ENCODE measurements around the gene POU6F2. TPM values are rescaled to one million over a fixed set of nuclear protein-coding genes. Genes with fewer than 3 reads are reported as not detected.

The POU6F2 gene
- total and polyA plus RNA-seq, 9 of the 15 experiments (the other 6 are each of a cell fraction or from before 2014, with no cell fraction given), result 0.29 to 1.5 (median 0.96) TPM

DNA sequence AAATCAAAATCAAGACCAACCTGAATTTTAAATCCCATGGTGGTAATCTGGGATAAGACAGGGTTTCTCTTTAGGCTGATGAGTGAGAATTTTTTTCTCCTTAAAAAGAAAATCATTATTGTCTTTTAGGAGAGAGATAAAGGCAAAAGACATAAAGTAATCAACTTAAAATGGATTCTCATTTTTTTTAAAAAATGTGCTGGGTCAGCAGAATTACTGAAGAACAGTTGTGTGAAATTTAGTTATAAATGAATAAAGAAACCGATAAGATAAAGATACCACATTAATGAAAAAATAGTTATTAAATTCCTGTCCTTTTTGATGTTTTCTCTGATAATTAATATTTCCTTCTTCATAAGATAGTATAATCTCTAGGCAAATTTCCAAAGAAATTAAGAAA lies 427.2 kb downstream of the POU6F2 start:
- no TSS peak for BruUV-seq (replicated peaks)
- intact Hi-C loops (cut with micrococcal nuclease) (no loop called here), in situ Hi-C loops (cut with MboI) (no loop called here)
- Histone ChIP-seq H3K4me1 (replicated peaks in 1 of 2; ENCODE audit: control insufficient read depth in 2 of 2, insufficient read depth in 2 of 2, low read length in 2 of 2) (no peaks in the 10 kb centered on the region), H3K4me3 (no peak overlapping the region), H3K27me3 (ENCODE audit: control insufficient read depth in 2 of 2, insufficient read depth in 2 of 2, low read length in 2 of 2) (peaks cover 3 to 14% of the 10 kb centered on the region in 2 experiments; a peak in 3 of 5 replicates), H2AFZ (ENCODE audit: low read depth, low read length) (no peak overlapping the region), H3K36me3 (ENCODE audit: control insufficient read depth, insufficient read depth, low read length) (no peaks in the 10 kb centered on the region), H3K9ac (ENCODE audit: insufficient read depth in 1 of 2, low read depth in 2 of 2, low read length in 2 of 2) (no peak overlapping the region), H3K27ac (ENCODE audit: extremely low read depth, low read depth, low read length) (no peak overlapping the region), H4K20me1 (replicated peaks; ENCODE audit: control insufficient read depth, insufficient read depth, low read length) (no peaks in the 10 kb centered on the region), H3K79me2 (ENCODE audit: control insufficient read depth, insufficient read depth, low read length) (no peaks in the 10 kb centered on the region), H3K9me3 (replicated peaks; ENCODE audit: control insufficient read depth, insufficient read depth, low read depth, low read length) (no peaks in the 10 kb centered on the region), H3K4me2 (ENCODE audit: insufficient read depth, low read length) (no peak overlapping the region), H3K9me1 (ENCODE audit: control insufficient read depth, insufficient read depth, low read length) (no peaks in the 10 kb centered on the region)
- CTCF ChIA-PET (ENCODE audit: low intra/inter-chr PET ratio), result no interaction called here
- no peak for DNase-seq (ENCODE audit: extremely low read depth in 1 of 4, low spot score in 3 of 4)
- WGBS (ENCODE audit: insufficient coverage, low coverage, missing lambda C conversion rate), result 0% methylated on average over 1 of the region's 1 CpG
- peak; percentile 96 for TF ChIP-seq ZNF316 (IDR thresholded peaks at IDR 0.05)
- TF ChIP-seq C11orf30 (IDR thresholded peaks at IDR 0.05; ENCODE audit: low read depth), result peak; percentile 91
- TF ChIP-seq NBN (IDR thresholded peaks at IDR 0.05; ENCODE audit: low read depth), result no peak
- no peak for TF ChIP-seq SMAD1 (IDR thresholded peaks at IDR 0.05; ENCODE audit: low read depth, low read length, partially characterized antibody)
- TF ChIP-seq PCBP1 (IDR thresholded peaks at IDR 0.05; ENCODE audit: low read depth, low read length, poor library complexity, severe bottlenecking), result no peak
- TF ChIP-seq MAFG (tag; conservative IDR thresholded peaks at IDR 0.05), result peak; percentile 93
- TF ChIP-seq ARID3A (IDR thresholded peaks at IDR 0.05; ENCODE audit: borderline replicate concordance, low read depth, low read length), result no peak
- no peak for TF ChIP-seq ZBED1 (IDR thresholded peaks at IDR 0.05)
- no peak for TF ChIP-seq MAX (CRISPR knock-in tag; IDR thresholded peaks at IDR 0.05)
- no peak for TF ChIP-seq MBD1 (CRISPR knock-in tag; IDR thresholded peaks at IDR 0.05)
- TF ChIP-seq HNRNPUL1 (IDR thresholded peaks at IDR 0.05; ENCODE audit: low read length), result no peak
- TF ChIP-seq ZNF324 (CRISPR knock-in tag; IDR thresholded peaks at IDR 0.05), result no peak
- peak; percentile 97 for TF ChIP-seq MAFF (IDR thresholded peaks at IDR 0.05; ENCODE audit: low read length)
- TF ChIP-seq MAFK (IDR thresholded peaks at IDR 0.05; ENCODE audit: low read length), result peak; percentile 98
- no peak for TF ChIP-seq CCAR2 (IDR thresholded peaks at IDR 0.05; ENCODE audit: low read depth, low read length)
- no peak for ATAC-seq
- POLR2A ChIA-PET, result no interaction called here
- FAIRE-seq, result no peak
